A549 (cell line): ENCODE results near the gene C19orf81. TPM values are rescaled to one million over a fixed set of nuclear protein-coding genes. Genes with fewer than 3 reads are reported as not detected.

Experiments used
- ATAC-seq, 2 experiments: fragments of 200-7000 bp in 1 of 2; fragments of >200 bp in 1 of 2; cut with Nextera tagmentation in 1 of 2; cut with Tn5 transposase in 1 of 2; 3 replicates each; pipeline versions ENCODE4 v1.8.0 to v1.9.1; 2018 to 2020; ENCODE audit warnings: mild to moderate bottlenecking in 1 of 2, moderate library complexity in 1 of 2
- CTCF ChIA-PET: fragments of 300-600 bp; sonication (Branson Sonifier 250); formaldehyde crosslinking; extraction: SDS; loops from one replicate; lab custom pipeline; 2021; ENCODE audit warnings: antibody characterized with exemption, inconsistent platforms; lab: Yijun Ruan, JAX
- POLR2A ChIA-PET: fragments of 350-600 bp; formaldehyde crosslinking; extraction: SDS; loops from one replicate; lab custom pipeline; 2021; ENCODE audit warnings: antibody characterized with exemption, inconsistent platforms; lab: Yijun Ruan, JAX
- DNase-seq, 2 experiments: peaks; one replicate each; pipeline versions ENCODE4 v3.0.0 to v3.0.0-alpha.2; 2011 to 2016; ENCODE audit warnings: low read depth in 1 of 2, low spot score in 1 of 2
- FAIRE-seq: peaks from 2 replicates; lab custom pipeline; 2011; peaks lifted over from hg19 to GRCh38; lab: Jason Lieb, UNC
- H3K27ac ChIP-seq, 2 experiments: fragments of >200 bp; sonication (Bioruptor Twin); formaldehyde crosslinking; 3 replicates each; pipeline ENCODE4 v1.5.1; 2016 to 2017
- H3K4me1 ChIP-seq: fragments of >200 bp; sonication (Bioruptor Twin); formaldehyde crosslinking; 3 replicates; pipeline ENCODE4 v1.6.1; 2016
- H3K4me2 ChIP-seq: fragments of >200 bp; sonication (Bioruptor Twin); formaldehyde crosslinking; 3 replicates; pipeline ENCODE4 v1.6.1; 2016
- H3K4me3 ChIP-seq: fragments of >200 bp; sonication (Bioruptor Twin); formaldehyde crosslinking; 3 replicates; pipeline ENCODE4 v1.5.1; 2016
- H3K9me3 ChIP-seq: fragments of >200 bp; sonication (Bioruptor Twin); formaldehyde crosslinking; 3 replicates; pipeline ENCODE4 v1.6.1; 2016
- BHLHE40 ChIP-seq: IDR thresholded peaks from 2 replicates; pipeline ENCODE4 v1.6.1; 2012; ENCODE audit warnings: low read depth, low read length, inconsistent platforms
- CBX8 ChIP-seq: fragments of 200-600 bp; sonication (generic); IDR thresholded peaks from 2 replicates; pipeline ENCODE4 v1.6.1; 2016
- CEBPB ChIP-seq, 2 experiments: fragments of >200 bp in 1 of 2; sonication (Bioruptor Twin) in 1 of 2; formaldehyde crosslinking in 1 of 2; IDR thresholded peaks; 2 replicates each; pipeline ENCODE4 v1.6.1; 2012 to 2016
- CHD2 ChIP-seq: fragments of 150-350 bp; IDR thresholded peaks from 2 replicates; pipeline ENCODE4 v1.6.1; 2014; ENCODE audit warnings: low read length; ENCODE audit not compliant: partially characterized antibody
- E2F6 ChIP-seq: IDR thresholded peaks from 2 replicates; pipeline ENCODE4 v1.6.1; 2012; ENCODE audit warnings: low read depth, borderline replicate concordance
- EHF ChIP-seq: fragments of 250-450 bp; sonication (Bioruptor Pico); IDR thresholded peaks from 2 replicates; pipeline ENCODE4 v1.5.0; 2020; ENCODE audit warnings: mild to moderate bottlenecking
- EHMT2 ChIP-seq: fragments of 200-600 bp; sonication (generic); IDR thresholded peaks from 2 replicates; pipeline ENCODE4 v1.6.1; 2016; ENCODE audit warnings: antibody characterized with exemption, low read depth, mild to moderate bottlenecking, moderate library complexity
- ELK1 ChIP-seq: fragments of 150-350 bp; IDR thresholded peaks from 2 replicates; pipeline ENCODE4 v1.6.1; 2014; ENCODE audit warnings: low read depth, mild to moderate bottlenecking, low read length
- EP300 ChIP-seq, 2 experiments: fragments of >200 bp; sonication (Bioruptor Twin); formaldehyde crosslinking; IDR thresholded peaks; 2 replicates in 1 of 2; 3 replicates in 1 of 2; pipeline ENCODE4 v1.6.1; 2016 to 2017
- ESRRA ChIP-seq: fragments of 150-350 bp; IDR thresholded peaks from 2 replicates; pipeline ENCODE4 v1.6.1; 2014; ENCODE audit warnings: mild to moderate bottlenecking, low read length, borderline replicate concordance
- FOXS1 ChIP-seq: fragments of 250-450 bp; sonication (Bioruptor Pico); IDR thresholded peaks from 2 replicates; pipeline ENCODE4 v1.5.0; 2020; ENCODE audit warnings: mild to moderate bottlenecking, moderate library complexity
- GATA3 ChIP-seq: IDR thresholded peaks from 2 replicates; pipeline ENCODE4 v1.6.1; 2012; ENCODE audit warnings: borderline replicate concordance
- HMGXB4 ChIP-seq: fragments of 250-450 bp; sonication (Bioruptor Pico); IDR thresholded peaks from 2 replicates; pipeline ENCODE4 v1.5.0; 2021; ENCODE audit warnings: mild to moderate bottlenecking, moderate library complexity, borderline replicate concordance
- HOXA7 ChIP-seq: fragments of 250-450 bp; sonication (Bioruptor Pico); IDR thresholded peaks from 2 replicates; pipeline ENCODE4 v1.5.0; 2020; ENCODE audit warnings: mild to moderate bottlenecking, moderate library complexity
- HOXB5 ChIP-seq: fragments of 250-450 bp; sonication (Bioruptor Pico); IDR thresholded peaks from 2 replicates; pipeline ENCODE4 v1.5.0; 2020; ENCODE audit warnings: mild to moderate bottlenecking, moderate library complexity
- JUN ChIP-seq, 2 experiments: fragments of >200 bp; sonication (Bioruptor Twin); formaldehyde crosslinking; IDR thresholded peaks; 2 replicates in 1 of 2; 3 replicates in 1 of 2; pipeline ENCODE4 v1.6.1; 2016 to 2017
- JUNB ChIP-seq: fragments of >200 bp; sonication (Bioruptor Twin); formaldehyde crosslinking; IDR thresholded peaks from 2 replicates; pipeline ENCODE4 v1.6.1; 2016
- MAFK ChIP-seq: fragments of 450-650 bp; IDR thresholded peaks from 2 replicates; pipeline ENCODE4 v1.6.1; 2014; ENCODE audit not compliant: partially characterized antibody
- MAX ChIP-seq: IDR thresholded peaks from 2 replicates; pipeline ENCODE4 v1.6.1; 2012
- NFE2L2 ChIP-seq: fragments of 150-350 bp; conservative IDR thresholded peaks from 2 replicates; pipeline ENCODE4 v1.6.1; 2014; ENCODE audit warnings: low read length
- NR3C1 ChIP-seq: fragments of >200 bp; sonication (Bioruptor Twin); formaldehyde crosslinking; IDR thresholded peaks from 3 replicates; pipeline ENCODE4 v1.6.1; 2017
- RCOR1 ChIP-seq: fragments of 150-350 bp; IDR thresholded peaks from 2 replicates; pipeline ENCODE4 v1.6.1; 2014; ENCODE audit warnings: antibody characterized with exemption, low read length, low read depth
- REST ChIP-seq: fragments of 200-600 bp; sonication (generic); IDR thresholded peaks from 2 replicates; pipeline ENCODE4 v1.6.1; 2016; ENCODE audit warnings: antibody characterized with exemption, mild to moderate bottlenecking, moderate library complexity
- RFX5 ChIP-seq: fragments of 450-650 bp; IDR thresholded peaks from 2 replicates; pipeline ENCODE4 v1.7.1; 2014; ENCODE audit warnings: antibody characterized with exemption, mild to moderate bottlenecking, moderate library complexity
- RNF2 ChIP-seq: fragments of 200-600 bp; sonication (generic); IDR thresholded peaks from 2 replicates; pipeline ENCODE4 v1.6.1; 2016; ENCODE audit warnings: low read depth, mild to moderate bottlenecking, antibody characterized with exemption, moderate library complexity, borderline replicate concordance
- SREBF2 ChIP-seq: fragments of 450-650 bp; IDR thresholded peaks from 2 replicates; pipeline ENCODE4 v1.6.1; 2014; ENCODE audit warnings: mild to moderate bottlenecking, moderate library complexity
- TP53 ChIP-seq: fragments of 250-450 bp; sonication (Bioruptor Pico); IDR thresholded peaks from 2 replicates; pipeline ENCODE4 v1.5.0; 2021; ENCODE audit warnings: mild to moderate bottlenecking, moderate library complexity
- ZSCAN20 ChIP-seq: fragments of 250-450 bp; sonication (Bioruptor Pico); IDR thresholded peaks from 2 replicates; pipeline ENCODE4 v1.8.0; 2022; ENCODE audit warnings: mild to moderate bottlenecking, moderate library complexity
- WGBS: methylation state at CpG from one replicate; pipeline ENCODE4 v1.1.6; 2017; ENCODE audit errors: missing lambda C conversion rate; 5-methylcytosine and 5-hydroxymethylcytosine counted together
- polyA plus RNA-seq, 4 experiments: library from polyadenylated mRNA; depleted of rRNA in 3 of 4; stranded (reverse); fragments of >200 nt; fragmentation: RNase III in 1 of 4; extraction: RNeasy Plus Mini Kit Qiagen cat#74134 plus additional on column Dnase treatment in 1 of 4; gene quantifications; 2 replicates in 3 of 4; 3 replicates in 1 of 4; pipeline ENCODE4 v1.2.3, GENCODE V29; 2011 to 2017

The C19orf81 gene
- polyA plus RNA-seq, 2 of the 4 experiments (the other 2 are of a cell fraction) = 2.1 to 9.5 TPM

GRCh38 chr19:50702158-50702870 lies 53.1 kb downstream of the C19orf81 start:
- DNase-seq = no peak
- FAIRE-seq = no peak
- H3K27ac ChIP-seq = no peak overlapping the region
- POLR2A ChIA-PET = interaction anchor here (1.3 kb wide), 1 partner anchor 22 kb away, joined by 4 read pairs; no protein-coding TSS in a partner anchor
- H3K4me1 ChIP-seq = peaks cover 13% of the 10 kb centered on the region; the same call in 1 of the 3 replicates
- CTCF ChIA-PET = interaction anchor here (1.0 to 7.3 kb wide), 11 partner anchors 10 to 219 kb away, joined by 3 to 111 read pairs (median 10); partner anchors contain the start of genes CLEC11A and SHANK1
- WGBS = 38% methylated on average over 7 of the region's 23 CpGs
- H3K9me3 ChIP-seq = no peaks in the 10 kb centered on the region
- H3K4me3 ChIP-seq = no peak overlapping the region
- TF ChIP-seq ZSCAN20 (CRISPR knock-in tag) = no peak
- TF ChIP-seq RNF2 = no peak
- no peak for TF ChIP-seq E2F6
- TF ChIP-seq HMGXB4 (CRISPR knock-in tag) = no peak
- no peak for TF ChIP-seq TP53 (CRISPR knock-in tag)
- no peak for TF ChIP-seq HOXB5 (CRISPR knock-in tag)
- TF ChIP-seq REST = no peak
- TF ChIP-seq SREBF2 = no peak
- no peak for TF ChIP-seq JUN (IDR thresholded peaks at IDR 0.05)
- no peak for TF ChIP-seq BHLHE40
- no peak for TF ChIP-seq MAFK
- ATAC-seq = peak in 1 of 2 experiments; percentile 3; a peak in 1 of 6 replicates
- H3K4me2 ChIP-seq = peak overlapping the region; percentile 38; the same call in 2 of the 3 replicates

- Histone ChIP-seq H3K4me3 (no peak overlapping the region), H3K9me3 (no peaks in the 10 kb centered on the region), H3K4me1 (peaks cover 13% of the 10 kb centered on the region; the same call in 1 of the 3 replicates), H3K27ac (no peak overlapping the region), H3K4me2 (peak overlapping the region; percentile 38; the same call in 2 of the 3 replicates)
- ChIA-PET POLR2A (interaction anchor here (1.3 kb wide), 1 partner anchor 22 kb away, joined by 4 read pairs; no protein-coding TSS in a partner anchor), CTCF (interaction anchor here (0.6 to 7.3 kb wide), 24 partner anchors 10 to 401 kb away, joined by 3 to 111 read pairs (median 6); partner anchors contain the start of genes CLEC11A and SHANK1)
- DNase-seq = no peak
- 9% methylated on average over 24 of the region's 47 CpGs for WGBS
- no peak for FAIRE-seq
- ATAC-seq = peak; percentile 28 to 40; a peak in 4 of 6 replicates
- TF ChIP-seq EHMT2 (no peak), RNF2 (no peak), CBX8 (no peak), EHF (CRISPR knock-in tag) (no peak), MAX (no peak), JUNB (no peak), FOXS1 (CRISPR knock-in tag) (no peak), HOXB5 (CRISPR knock-in tag) (no peak), RFX5 (no peak), NFE2L2 (no peak), CHD2 (no peak), ESRRA (no peak), NR3C1 (no peak), GATA3 (no peak), RCOR1 (no peak), HOXA7 (no peak), EP300 (IDR thresholded peaks at IDR 0.05) (no peak), CEBPB (IDR thresholded peaks at IDR 0.05) (no peak), ELK1 (no peak)
Observed at GRCh38 chr19:50702871-50703829, 53.9 kb downstream of the C19orf81 start.
